ENCODE results near the gene ATP6AP1.
"Not testable (repeated sequence)": the region's sequence is repeated elsewhere in the genome, so short reads cannot be mapped to it uniquely, and the experiment has no call there.

Gene ATP6AP1

DNA sequence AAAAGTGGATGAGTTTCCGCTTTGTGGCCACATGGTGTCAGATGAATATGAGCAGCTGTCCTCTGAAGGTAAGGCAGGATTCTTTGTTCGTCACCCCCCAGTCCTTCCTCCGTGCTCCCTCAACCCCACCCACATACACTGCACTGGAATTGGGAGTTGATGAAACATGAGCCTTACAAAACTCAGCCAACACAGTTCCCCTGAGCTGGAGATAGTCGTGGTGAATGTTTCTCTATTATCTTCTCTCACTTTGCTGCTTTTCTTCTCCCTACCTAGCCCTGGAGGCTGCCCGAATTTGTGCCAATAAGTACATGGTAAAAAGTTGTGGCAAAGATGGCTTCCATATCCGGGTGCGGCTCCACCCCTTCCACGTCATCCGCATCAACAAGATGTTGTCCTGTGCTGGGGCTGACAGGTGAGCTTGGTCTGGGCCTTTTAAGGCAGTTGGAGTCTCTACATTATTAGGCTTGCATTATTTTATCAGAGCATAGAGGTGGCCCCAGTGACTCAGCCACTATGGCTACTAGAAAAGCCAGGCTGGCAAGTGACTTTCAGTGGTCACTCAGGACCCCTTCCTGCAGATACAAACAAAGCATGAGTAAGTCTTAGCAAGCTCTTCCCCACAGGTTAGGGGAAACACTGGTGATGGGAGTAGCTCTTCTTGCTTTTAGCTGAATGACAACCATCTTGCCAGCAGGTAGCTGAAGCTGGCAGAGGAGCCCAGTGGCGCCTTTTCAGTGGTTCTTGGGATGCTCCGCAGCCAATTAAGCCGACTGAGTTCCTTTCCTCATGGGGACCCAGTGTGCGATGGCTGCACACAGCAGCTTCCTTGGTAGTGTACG lies 28.7 kb upstream of the ATP6AP1 start:
- DNase-seq, result peak in 3 of 6 experiments; percentile 16 to 21 (median 20)

GRCh38 chrX:154400369-154400817 lies 28.1 kb upstream of the ATP6AP1 start:
- not testable (repeated sequence) for DNase-seq

- DNase-seq, result peak in 1 of 6 experiments; percentile 13
Measured at GRCh38 chrX:154401045-154401799, 27.3 kb upstream of the ATP6AP1 start.

DNA sequence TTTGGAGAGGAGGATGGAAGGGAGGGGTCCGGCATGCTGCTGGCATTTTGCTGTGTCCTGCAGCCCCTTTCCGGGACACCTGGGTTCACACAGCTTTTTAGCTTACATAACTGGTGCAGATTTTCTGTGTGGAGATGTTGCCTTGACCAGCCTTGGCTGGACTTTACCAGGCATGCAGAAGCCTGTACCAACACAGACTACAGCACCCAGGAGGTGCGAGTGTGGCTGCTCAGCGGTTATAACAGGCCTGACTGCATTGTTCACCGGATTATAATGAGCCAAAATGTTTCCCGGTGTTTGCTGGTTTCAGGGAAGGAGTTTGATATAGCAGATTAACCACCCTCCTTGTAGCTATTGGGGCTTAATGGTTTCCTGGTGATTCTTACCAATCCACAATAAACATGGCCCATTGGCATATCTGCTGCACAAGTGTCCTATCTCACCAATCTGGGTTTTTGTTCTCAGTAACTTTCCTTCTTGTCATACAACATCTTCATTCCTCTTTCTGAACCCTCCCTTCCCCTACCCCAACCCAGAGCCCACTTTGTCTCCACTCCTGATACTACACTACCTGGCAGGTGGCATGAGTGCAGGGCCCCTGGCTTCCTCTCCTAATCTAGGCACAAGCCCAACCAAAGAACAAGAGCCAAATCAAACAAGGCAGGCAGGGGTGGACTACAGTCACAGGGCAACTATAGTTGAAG lies 26.4 kb upstream of the ATP6AP1 start:
- DNase-seq, result no peak

DNA sequence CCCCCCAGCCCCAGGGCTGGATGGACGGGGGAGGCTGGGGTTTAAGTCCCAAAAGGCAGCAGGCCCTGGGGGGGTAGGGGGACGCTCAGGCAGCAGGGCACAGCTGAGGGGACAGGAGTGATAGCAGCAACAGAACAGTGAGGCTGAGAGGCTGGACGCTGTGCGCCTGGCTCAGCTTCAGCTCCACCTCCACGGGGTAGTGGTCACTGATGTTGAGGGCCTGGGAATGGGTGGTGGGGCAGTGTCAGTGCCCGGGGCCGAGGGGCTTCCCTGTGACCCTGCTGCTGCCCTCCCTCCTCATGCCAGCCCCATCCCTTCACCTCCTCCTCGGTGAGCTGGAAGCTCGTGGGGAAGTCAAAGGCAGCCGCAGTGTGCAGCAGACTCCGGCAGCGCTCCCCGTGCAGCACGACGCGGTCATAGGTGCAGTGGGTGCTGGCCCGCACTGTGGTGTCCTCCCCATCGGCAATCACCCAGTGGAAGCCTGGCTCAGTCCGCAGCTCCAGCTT lies 25.8 kb upstream of the ATP6AP1 start:
- no peak for DNase-seq

DNA sequence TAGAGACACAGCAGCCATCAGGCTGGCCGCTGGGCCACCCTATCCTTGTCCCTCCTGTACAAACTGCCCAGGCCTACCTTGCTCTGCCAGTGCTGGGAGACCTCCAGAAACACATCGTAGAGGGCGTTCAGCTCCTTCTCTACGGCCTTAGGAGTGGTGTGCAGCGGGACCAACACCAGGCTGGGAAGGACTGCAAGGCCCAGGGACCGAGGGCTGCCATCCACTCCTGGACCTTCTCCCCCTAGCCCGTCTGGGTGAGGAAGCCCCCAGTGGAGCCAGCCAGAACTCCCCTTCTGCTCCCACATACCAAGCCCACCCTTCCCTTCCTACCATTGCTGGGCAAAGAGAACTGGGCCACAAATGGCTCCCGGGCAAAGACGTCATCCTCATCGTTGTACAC lies 25.3 kb upstream of the ATP6AP1 start:
- no peak for DNase-seq

DNA sequence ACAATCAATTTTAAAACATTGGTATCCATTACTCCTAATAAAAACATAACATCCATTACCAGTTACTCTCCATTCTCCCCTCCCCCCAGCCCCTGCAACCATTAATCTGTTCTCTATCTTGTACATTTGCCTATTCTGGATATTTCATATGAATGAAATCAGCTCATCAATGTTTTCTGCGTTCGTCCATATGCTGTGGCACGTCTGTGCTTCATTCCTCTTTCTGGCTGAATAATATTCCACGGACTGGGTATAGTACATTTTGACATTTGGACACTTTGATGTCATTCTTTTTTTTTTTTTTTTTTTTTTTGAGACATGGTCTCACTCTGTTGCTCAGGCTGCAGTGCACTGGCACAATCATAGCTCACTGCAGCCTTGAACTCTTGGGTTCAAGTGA lies 24.6 kb upstream of the ATP6AP1 start:
- DNase-seq, result no peak

DNA sequence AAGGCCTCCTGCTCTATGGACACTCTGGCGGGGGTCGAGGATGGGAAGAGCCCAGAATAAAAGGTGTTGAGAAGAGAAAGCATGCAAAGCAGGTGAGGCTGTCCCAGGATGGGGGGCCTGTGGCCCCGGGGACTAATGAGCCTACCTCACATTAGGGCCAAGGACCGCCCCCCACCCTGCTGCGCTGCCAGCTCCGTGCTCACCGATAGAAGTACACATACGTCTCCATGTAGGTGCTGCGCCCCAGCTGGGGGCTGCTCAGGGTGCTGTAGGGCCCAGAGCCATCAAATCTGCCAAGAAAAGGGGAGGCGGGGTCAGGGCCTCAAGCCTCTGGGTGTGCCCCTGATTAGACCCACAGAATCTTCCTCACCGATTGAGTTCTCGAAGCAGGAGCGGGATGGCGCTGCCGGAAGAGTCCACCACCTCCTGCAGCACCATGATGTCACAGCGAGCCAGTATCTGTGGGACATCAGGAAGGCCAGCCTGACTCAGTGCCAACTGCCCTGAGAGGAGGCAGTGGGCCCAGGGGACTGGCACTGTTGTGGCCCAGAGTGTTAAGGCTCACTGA lies 23.8 kb upstream of the ATP6AP1 start:
- no peak for DNase-seq

DNA sequence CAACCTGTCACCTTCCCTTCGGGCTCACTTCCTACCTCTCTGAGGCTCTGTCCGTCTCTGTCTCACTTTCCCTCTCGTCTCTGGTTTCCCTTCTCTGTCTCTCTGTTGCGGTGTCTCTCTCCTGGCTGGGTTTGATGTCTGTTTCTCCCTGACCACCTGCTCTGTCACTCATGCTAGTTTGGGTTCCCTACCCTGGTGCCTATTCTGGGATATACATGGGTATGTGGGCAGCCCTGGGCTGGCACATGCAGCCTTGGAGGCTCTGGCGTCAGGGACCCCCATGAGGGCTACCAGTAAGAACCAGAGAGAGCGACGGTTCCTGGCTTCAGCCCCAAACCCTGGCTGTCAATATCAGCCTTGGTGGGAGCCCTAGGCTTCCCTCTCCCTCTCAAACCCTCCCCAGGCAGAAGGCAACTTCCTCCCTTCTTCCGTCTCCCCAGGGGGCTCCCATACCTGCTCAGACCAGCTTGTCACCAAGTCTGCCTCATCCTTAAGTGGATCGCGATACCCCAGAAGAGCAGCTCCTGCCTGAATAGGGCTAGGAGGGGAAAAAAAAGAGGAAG lies 19.7 kb upstream of the ATP6AP1 start:
- no peak for DNase-seq

GRCh38 chrX:154409222-154409871 lies 19.1 kb upstream of the ATP6AP1 start, which contains the start of gene DNASE1L1:
DNASE1L1 (minus strand) TSS chrX:154409254; CDS start chrX:154405568, 3,686 bp downstream.
- DNase-seq, result no peak

DNA sequence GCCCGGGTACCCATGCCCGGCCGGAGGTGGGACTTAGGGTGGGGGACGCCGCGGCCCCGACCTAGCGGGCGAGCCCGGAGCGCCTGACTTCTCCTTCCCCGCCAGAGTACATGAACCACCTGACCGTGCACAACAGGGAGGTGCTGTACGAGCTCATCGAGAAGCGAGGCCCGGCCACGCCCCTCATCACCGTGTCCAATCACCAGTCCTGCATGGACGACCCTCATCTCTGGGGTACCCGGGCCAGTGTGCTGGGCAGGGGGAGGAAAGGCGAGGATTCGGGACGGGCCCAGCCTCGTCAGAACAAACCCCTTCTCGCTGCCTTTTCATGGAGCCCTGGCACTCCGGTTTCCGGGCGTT lies 16.5 kb upstream of the ATP6AP1 start:
- peak in 2 of 6 experiments; percentile 27 to 47 for DNase-seq

DNA sequence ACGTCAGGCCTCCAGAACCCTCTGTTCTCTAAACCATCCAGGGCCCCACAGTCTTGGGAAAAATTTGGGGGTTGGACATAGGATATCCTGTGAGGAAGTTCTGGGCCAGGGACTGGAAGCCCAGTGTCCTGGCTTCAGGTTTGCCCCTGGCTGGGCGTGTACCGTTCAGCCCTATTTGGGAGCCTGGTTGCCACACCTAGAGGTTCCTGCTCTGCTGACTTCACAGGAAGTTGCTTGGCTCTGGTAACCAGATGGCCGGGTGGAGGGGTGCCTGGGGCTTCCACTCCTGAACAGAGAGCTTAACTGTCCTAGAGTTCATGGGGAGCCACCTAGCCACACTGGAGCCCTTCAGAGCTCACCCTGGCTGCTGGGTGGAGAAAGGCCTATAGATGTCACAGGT lies 16.0 kb upstream of the ATP6AP1 start:
- DNase-seq, result peak in 3 of 6 experiments; percentile 23 to 28 (median 25)

DNA sequence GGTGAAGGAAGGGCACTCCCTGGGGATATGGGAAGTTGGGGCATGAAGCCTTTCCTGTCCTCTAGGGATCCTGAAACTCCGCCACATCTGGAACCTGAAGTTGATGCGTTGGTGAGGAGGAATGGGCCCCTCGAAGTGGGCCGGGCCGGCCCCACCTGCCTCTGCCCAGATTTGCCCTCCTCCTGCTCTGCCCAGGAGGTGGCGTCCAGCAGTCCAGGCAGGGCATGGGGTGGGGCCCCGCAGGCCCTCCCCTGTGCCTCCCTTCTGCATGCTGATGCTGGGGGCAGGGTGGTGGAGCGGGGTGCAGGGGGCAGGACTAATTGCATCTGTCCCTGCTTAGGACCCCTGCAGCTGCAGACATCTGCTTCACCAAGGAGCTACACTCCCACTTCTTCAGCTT lies 15.3 kb upstream of the ATP6AP1 start:
- no peak for DNase-seq

DNA sequence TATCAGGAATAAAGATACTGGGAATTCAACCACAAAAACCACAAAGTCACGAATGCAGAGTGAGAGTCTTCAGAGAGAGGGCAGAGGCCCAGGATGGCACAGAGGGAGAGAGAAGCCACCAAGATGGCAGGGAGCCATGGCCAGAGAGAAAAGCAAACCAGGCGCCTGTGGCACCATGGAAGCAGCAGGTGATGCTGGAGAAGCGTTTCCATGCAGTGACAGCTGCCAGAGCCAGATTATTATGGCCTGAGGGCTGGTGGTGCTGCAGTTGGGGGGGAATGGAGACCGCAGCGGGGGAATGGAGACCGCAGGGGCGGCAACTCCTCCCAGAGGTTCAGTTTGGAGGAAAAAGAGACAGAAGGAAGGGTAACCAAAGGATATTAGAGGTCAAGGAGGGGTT lies 11.3 kb upstream of the ATP6AP1 start:
- DNase-seq, result no peak

DNA sequence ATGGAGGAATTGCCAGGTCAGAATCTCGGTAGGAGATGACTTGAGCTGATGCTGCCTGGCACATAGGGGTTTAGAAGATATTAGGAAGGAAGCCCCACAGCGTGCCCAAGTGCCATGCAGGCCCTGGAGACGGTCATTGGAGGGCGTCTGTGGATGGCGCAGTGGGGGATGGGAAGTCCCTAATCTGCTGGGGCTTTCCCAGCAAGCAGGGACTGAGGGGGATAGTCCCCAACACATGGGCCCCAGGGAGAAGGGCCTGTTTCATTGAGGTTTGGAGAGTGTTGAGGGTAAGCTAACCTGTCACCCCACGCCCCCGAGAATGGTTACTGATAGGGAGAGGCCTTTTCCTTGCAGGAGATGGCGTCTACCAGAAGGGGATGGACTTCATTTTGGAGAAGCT lies 9.3 kb upstream of the ATP6AP1 start:
- DNase-seq, result no peak

DNA sequence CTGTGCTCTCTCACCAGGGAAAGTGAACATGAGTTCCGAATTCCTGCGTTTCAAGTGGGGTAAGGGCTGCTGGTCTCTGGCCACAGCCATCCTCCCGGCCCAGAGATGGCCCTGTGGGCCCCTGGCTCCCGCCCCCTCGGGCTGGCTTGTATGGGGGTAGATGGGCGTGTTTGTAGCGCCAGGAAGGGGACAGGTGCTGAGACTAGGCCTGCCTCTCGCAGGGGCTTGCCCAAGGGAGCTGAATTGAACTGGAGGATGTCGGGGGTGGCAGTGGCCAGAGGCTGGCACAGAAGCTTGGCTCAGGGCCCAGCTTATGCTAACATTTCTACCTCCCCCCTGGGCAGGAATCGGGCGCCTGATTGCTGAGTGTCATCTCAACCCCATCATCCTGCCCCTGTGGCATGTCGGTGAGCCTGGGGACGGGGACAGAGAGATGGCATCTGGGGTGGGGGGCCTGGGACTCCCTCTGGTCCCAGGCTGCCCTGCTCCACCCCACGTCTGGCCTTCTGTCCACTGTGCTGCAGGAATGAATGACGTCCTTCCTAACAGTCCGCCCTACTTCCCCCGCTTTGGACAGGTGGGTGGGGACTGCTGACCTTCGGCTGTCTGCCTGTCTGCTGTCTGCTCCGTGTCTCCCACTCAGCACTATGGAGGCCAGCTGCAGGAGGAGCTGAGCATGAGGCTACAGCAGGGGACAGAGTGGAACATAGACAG lies 8.6 kb upstream of the ATP6AP1 start:
- no peak for DNase-seq

GRCh38 chrX:154420402-154420756 lies 8.1 kb upstream of the ATP6AP1 start:
- no peak for DNase-seq

GRCh38 chrX:154426916-154427770 lies 1.3 kb upstream of the ATP6AP1 start:
- DNase-seq, result no peak

- no peak for DNase-seq
Measured at GRCh38 chrX:154429711-154430110, 1.2 kb downstream of the ATP6AP1 start.

DNA sequence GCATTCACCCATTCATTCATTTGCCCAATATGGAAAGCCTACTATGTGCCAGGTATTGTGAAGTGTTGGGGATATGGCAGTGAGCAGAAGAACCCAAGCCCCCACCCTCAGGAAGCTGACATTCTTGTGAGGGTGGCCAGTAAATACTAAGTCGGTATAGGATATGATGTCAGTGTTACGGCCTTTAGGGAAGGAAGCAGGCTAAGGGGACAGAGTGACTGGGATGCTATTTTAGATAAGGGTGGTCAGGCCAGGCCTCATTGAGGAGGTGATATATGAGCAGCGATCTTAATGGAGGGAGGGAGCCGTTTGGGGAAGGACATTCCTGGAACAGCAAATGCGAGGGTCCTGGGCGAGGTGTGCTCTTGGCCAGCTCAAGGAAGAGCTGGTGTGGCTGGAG lies 2.0 kb downstream of the ATP6AP1 start:
- no peak for DNase-seq
